Esophagus squamous epithelium (tissue), 4 donors: ENCODE data around the gene CAMKMT.

Source experiments
- POLR2A ChIP-seq, 4 donors: fragments of 450-650 bp; IDR thresholded peaks; one replicate each; pipeline ENCODE4 v1.6.1; 2017; ENCODE audit warnings: antibody characterized with exemption in 4 of 4, mild to moderate bottlenecking in 4 of 4, moderate library complexity in 3 of 4
- TF ChIP-seq, protein P1 (sequence below), 6 experiments: fragments of 450-650 bp in 4 of 6; fragments of 200-600 bp in 2 of 6; sonication (generic) in 2 of 6; IDR thresholded peaks; one replicate each; pipeline ENCODE4 v1.5.1; 2016 to 2019; ENCODE audit warnings: antibody characterized with exemption in 6 of 6, mild to moderate bottlenecking in 4 of 6, moderate library complexity in 4 of 6

DNA sequence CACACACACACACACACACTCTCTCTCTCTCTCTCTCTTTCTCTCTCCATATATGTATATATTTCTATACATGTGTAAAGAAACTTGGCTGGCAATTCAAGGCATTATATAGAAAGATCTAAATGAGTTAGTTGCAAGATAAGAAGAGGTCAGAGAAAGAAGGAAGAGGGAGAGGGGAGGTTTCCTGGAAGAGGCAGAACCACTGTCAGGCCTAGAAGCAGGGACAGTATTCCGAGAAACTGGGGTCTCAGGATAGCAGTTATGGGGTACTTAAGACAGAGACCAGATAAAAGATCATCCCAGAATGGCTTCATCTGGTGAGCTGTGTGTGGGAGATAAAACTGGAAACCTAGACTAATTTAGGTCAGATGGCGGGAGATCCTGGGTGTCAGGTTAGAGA, 180.8 kb downstream of the CAMKMT start:
- TF ChIP-seq POLR2A (IDR thresholded peaks at IDR 0.05) = no peak
- TF ChIP-seq, protein P1, sequence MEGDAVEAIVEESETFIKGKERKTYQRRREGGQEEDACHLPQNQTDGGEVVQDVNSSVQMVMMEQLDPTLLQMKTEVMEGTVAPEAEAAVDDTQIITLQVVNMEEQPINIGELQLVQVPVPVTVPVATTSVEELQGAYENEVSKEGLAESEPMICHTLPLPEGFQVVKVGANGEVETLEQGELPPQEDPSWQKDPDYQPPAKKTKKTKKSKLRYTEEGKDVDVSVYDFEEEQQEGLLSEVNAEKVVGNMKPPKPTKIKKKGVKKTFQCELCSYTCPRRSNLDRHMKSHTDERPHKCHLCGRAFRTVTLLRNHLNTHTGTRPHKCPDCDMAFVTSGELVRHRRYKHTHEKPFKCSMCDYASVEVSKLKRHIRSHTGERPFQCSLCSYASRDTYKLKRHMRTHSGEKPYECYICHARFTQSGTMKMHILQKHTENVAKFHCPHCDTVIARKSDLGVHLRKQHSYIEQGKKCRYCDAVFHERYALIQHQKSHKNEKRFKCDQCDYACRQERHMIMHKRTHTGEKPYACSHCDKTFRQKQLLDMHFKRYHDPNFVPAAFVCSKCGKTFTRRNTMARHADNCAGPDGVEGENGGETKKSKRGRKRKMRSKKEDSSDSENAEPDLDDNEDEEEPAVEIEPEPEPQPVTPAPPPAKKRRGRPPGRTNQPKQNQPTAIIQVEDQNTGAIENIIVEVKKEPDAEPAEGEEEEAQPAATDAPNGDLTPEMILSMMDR (IDR thresholded peaks at IDR 0.05) = no peak
